Measurements from ENCODE around the gene R3HCC1L.

- TF ChIP-seq CTCF (IDR thresholded peaks at IDR 0.05) (no peak), POLR2A (IDR thresholded peaks at IDR 0.05) (no peak)
Observed at GRCh38 chr10:98263088-98263487, 128.6 kb downstream of the R3HCC1L start.
